HG02870 (cell line): ENCODE data around the gene UMAD1.
"Not testable (repeated sequence)": the region's sequence is repeated elsewhere in the genome, so short reads cannot be mapped to it uniquely, and the experiment has no call there.

Source experiments
- ATAC-seq: cut with Tn5 transposase; IDR thresholded peaks from one replicate; pipeline ENCODE4 v1.9.1; 2021; ENCODE audit warnings: mild to moderate bottlenecking, moderate library complexity; ENCODE audit not compliant: unreplicated experiment

Gene UMAD1

GRCh38 chr7:7793921-7794320 is 153.4 kb downstream of the UMAD1 start:
- ATAC-seq = no peak

- no peak for ATAC-seq
Measured at GRCh38 chr7:7795203-7795602, 154.7 kb downstream of the UMAD1 start.

GRCh38 chr7:7795630-7796121 is 155.1 kb downstream of the UMAD1 start:
- ATAC-seq = no peak

GRCh38 chr7:7798510-7798909 is 158.0 kb downstream of the UMAD1 start:
- ATAC-seq = no peak

GRCh38 chr7:7799138-7799537 is 158.6 kb downstream of the UMAD1 start:
- no peak for ATAC-seq

- ATAC-seq = no peak
Measured at GRCh38 chr7:7802531-7802930, 162.0 kb downstream of the UMAD1 start.

GRCh38 chr7:7803715-7804178 is 163.2 kb downstream of the UMAD1 start:
- no peak for ATAC-seq

- not testable (repeated sequence) for ATAC-seq
Measured at GRCh38 chr7:7804822-7805221, 164.3 kb downstream of the UMAD1 start.

GRCh38 chr7:7805511-7806153 is 165.1 kb downstream of the UMAD1 start:
- no peak for ATAC-seq

- no peak for ATAC-seq
Measured at GRCh38 chr7:7808156-7808555, 167.6 kb downstream of the UMAD1 start.

GRCh38 chr7:7808626-7809025 is 168.1 kb downstream of the UMAD1 start:
- ATAC-seq = no peak

GRCh38 chr7:7810380-7810779 is 169.8 kb downstream of the UMAD1 start:
- no peak for ATAC-seq

- ATAC-seq = no peak
Measured at GRCh38 chr7:7810826-7811225, 170.3 kb downstream of the UMAD1 start.

GRCh38 chr7:7812112-7812511 is 171.6 kb downstream of the UMAD1 start:
- no peak for ATAC-seq

- no peak for ATAC-seq
Measured at GRCh38 chr7:7815395-7815794, 174.8 kb downstream of the UMAD1 start.

GRCh38 chr7:7816084-7816483 is 175.5 kb downstream of the UMAD1 start:
- peak; percentile 45 for ATAC-seq

- ATAC-seq = no peak
Measured at GRCh38 chr7:7816816-7817536, 176.4 kb downstream of the UMAD1 start.

- no peak for ATAC-seq
Measured at GRCh38 chr7:7817748-7818147, 177.2 kb downstream of the UMAD1 start.

GRCh38 chr7:7818179-7818578 is 177.6 kb downstream of the UMAD1 start:
- ATAC-seq = not testable (repeated sequence)

- ATAC-seq = peak; percentile 41
Measured at GRCh38 chr7:7819442-7820247, 179.1 kb downstream of the UMAD1 start.

GRCh38 chr7:7820409-7820808 is 179.9 kb downstream of the UMAD1 start:
- no peak for ATAC-seq
